ENCODE measurements around the gene DCUN1D1.

DNA sequence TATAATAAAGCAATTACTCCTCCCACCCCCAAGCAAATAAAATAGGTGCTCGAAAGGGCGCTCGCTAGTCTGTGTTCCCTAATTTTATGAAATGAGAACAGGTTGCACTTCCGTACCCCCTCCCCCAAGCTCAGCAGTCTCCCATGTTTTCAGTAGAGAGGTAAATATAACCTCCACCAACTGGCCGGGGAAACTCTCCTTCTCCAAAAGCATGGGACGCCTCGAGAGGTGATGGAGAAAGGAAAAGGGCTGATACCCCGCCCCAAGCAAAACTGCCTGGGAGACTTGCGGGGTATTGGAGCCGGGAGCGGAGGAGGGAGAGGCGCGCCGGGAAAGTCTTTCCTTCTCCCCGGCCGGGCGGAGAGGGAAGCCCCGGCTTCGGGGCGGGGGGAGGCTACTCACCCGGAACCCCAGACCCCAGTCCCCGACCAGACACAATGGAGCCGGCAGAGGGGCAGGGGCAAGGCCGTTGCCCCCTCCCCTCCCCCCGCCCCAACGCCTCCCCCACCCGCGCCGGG, 605 bp downstream of the DCUN1D1 start:
- TF ChIP-seq ESRRG (CRISPR knock-in tag; IDR thresholded peaks at IDR 0.05), result no peak
- no peak for TF ChIP-seq ZC3H10 (CRISPR knock-in tag; IDR thresholded peaks at IDR 0.05)

Data from SK-N-SH treated with all-trans-retinoic acid at 6 μM for 48 hours (cell line).